GM21619 (cell line): ENCODE measurements around the gene ATPAF1.

Experiments used
- ATAC-seq: cut with Tn5 transposase; IDR thresholded peaks from one replicate; pipeline ENCODE4 v1.9.1; 2021; ENCODE audit not compliant: unreplicated experiment

ATPAF1 gene

GRCh38 chr1:46596036-46596435 lies 72.1 kb downstream of the ATPAF1 start:
- no peak for ATAC-seq

DNA sequence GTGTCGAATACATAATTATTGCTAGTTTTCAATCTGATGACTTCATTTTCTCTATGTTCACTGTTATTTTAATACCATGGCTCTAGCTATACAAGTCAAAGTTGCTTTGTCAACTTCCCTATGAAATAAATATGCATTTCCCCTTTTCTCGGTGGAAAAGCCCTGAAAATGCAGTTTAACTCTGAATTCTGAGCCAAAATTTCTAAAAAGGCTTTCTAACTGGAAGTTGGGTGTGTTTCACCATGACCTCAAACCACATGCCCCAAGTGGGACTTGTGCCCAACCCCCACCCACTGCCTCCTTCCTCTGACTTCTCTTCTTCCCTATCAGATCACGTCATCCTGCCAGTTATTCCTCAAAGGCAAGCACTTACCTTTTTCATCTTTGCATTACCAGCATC lies 73.0 kb downstream of the ATPAF1 start:
- no peak for ATAC-seq

DNA sequence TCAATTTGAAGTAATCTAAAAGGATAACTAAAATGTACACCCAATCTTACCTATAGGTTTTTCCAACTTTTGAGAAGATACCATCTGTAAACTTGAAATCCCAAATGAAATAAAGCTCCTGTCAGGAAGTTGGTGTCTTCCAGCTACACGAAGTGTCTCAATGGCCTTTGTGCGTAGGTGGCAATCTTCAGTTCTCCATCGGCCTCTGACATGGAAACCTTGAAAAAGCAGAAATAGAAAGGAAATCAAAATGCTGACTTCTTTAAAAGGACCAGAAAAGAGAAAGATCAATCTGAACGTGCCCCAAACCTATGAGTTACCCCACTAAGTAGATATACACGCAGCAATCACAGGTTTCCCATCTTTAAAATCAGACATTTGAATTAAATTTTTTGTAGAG lies 74.1 kb downstream of the ATPAF1 start:
- no peak for ATAC-seq

DNA sequence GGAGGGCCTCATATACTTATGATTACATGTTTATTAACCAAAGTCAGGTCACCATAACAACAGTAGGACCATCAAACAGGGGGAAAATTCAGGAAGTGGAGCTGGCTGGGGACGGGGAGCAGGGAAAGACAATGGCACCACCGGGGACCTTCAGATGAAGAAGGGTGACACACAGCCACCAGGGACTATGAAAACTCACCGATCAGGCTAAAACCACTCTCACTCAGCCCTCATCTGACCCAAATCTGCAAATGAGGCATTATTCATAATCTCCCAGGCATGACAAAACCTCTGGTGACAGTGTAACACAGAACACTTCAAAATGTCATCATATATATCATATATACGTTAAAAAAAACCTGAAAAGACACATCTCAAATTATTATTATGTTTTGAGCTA lies 75.3 kb downstream of the ATPAF1 start:
- ATAC-seq = no peak

DNA sequence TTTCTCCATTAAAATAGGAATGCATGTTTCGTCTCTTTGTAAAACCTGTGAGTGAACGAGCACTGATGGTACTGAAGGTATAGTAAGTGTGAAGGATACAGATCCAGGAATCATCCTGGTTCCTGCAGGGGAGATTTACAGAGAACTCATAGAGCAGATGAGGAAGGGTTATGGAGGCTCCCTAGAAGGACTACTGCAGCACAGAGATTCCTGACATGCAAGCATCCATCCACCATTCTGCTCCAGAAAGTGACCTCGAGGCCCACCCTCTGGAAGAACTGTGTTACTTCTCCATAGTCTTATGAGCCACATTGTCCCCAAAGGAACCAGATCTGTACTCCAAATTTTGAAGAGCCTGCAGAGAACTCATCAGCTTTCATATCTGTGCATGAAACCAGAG lies 78.6 kb downstream of the ATPAF1 start:
- ATAC-seq = no peak

GRCh38 chr1:46587069-46587468 lies 81.1 kb downstream of the ATPAF1 start:
- ATAC-seq = no peak

DNA sequence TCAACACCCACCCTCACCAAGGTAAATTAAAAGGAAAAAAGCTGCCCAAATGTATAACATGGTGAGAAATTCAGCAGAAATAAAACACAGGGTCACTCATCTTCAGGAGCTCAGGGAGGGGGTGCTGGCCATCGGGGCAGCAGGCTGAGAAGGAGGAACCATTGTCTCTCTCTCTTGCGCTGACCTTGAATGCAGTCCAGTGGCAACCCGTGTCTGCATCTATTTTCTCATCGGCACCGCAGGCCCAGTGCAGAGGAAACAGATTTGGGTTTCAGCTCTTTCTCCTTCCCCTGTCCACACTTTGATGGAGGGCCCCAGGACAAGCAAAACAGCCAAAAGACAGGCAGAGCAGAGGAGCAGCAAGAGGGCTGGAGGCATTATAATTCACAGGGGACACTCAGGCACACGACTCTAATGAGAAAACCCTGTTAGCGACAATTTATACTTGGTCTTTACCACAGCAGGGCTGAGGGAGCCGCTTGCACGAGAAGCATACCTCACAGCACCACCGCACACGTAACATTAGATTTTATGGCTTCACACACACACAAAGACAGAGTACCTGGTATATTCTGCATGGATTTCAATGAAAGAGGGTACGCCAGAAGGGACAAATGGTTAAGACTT lies 82.7 kb downstream of the ATPAF1 start:
- ATAC-seq = no peak

GRCh38 chr1:46583494-46583893 lies 84.7 kb downstream of the ATPAF1 start:
- no peak for ATAC-seq

- no peak for ATAC-seq
Observed at GRCh38 chr1:46582972-46583371, 85.2 kb downstream of the ATPAF1 start.
